ENCODE measurements around the gene DDR1. TPM values are rescaled to one million over a fixed set of nuclear protein-coding genes. Genes with fewer than 3 reads are reported as not detected.

DDR1 gene
- total RNA-seq, 1 experiment from 2014 or later, result 108 TPM

DNA sequence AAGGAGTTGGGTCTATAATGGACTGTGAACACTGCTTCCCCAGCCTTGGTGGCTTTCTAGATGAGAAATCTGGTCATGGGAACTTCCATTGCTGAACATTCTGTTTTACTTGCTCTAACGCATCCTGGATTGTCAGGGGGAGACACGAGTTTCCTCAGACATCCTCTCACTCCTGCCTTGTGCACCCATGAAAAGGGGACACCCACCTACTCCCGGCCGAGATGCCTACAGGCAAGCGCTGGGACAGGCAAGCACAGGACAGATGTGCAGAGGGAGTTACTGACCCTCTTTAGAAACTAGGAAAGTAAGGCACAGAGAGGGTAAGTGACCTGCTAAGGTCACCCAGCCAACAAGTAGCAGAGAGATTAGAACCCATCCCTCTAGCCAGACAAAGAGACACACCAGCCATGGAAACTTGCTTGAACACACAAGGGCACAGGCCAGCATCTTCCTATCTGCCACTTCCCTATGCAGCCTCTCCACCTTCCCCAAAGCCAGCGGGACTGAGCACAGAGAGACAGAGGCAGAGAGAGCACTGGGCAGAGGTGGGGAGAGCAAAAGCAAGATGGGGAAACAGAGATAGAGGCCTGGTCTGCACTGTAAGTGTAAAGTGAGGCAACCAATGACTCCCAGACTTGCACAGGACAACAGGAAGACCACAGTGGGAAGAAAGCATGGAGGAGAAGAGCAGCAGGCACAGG is 48.5 kb downstream of the DDR1 start:
- CTCF ChIA-PET, result no interaction called here
- intact Hi-C loops (cut with micrococcal nuclease), result loop anchor here (10.0 kb wide), 1 partner anchor 52 kb away; the partner anchor contains the start of gene MUC21

DNA sequence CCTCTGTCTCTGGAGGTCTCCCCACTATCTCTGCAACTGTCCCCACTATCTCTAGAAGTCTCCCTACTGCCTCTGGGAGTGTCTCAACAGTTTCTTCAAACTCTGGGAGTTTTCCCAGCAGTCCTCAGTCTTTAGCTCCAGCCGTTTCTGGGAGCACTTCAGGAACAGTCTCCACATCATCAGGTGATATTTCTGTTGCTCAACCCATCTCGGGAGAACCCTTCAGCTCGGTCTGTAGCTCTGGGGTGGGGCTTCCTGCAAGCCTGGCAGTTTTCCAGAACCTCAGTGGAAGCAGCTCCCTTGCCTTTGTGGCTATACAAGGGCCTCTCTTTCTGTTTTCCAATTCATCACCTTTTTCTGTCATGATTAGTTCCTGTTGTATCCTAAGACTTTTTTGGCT is 50.7 kb downstream of the DDR1 start:
- ChIA-PET POLR2A (ENCODE audit: unreplicated experiment) (no interaction called here), CTCF (no interaction called here)
- Histone ChIP-seq H3K36me3 (ENCODE audit: low read depth, low read length) (no peaks in the 10 kb centered on the region), H3K4me1 (ENCODE audit: insufficient read depth, low read length) (peaks cover 7% of the 10 kb centered on the region), H3K79me2 (ENCODE audit: low read length) (no peaks in the 10 kb centered on the region), H4K20me1 (ENCODE audit: low read length) (no peaks in the 10 kb centered on the region), H2AFZ (ENCODE audit: low read length) (no peak overlapping the region), H3K4me3 (ENCODE audit: low read length) (no peak overlapping the region), H3K27me3 (ENCODE audit: low read length) (no peaks in the 10 kb centered on the region), H3K9me2 (replicated peaks; ENCODE audit: low read length) (no peaks in the 10 kb centered on the region), H3K9ac (ENCODE audit: low read length) (no peak overlapping the region), H3K9me3 (ENCODE audit: low read length) (no peaks in the 10 kb centered on the region), H3F3A (ENCODE audit: low read length, unreplicated experiment) (no peaks in the 10 kb centered on the region), H3K27ac (ENCODE audit: low read length) (no peak overlapping the region), H3K4me2 (ENCODE audit: low read length) (no peak overlapping the region)
- intact Hi-C loops (cut with micrococcal nuclease), result loop anchor here (10.0 kb wide), 1 partner anchor 50 kb away; the partner anchor contains the start of gene MUC21
- DNase-seq (no peak), ATAC-seq (no peak)
- BruUV-seq (replicated peaks), result no TSS peak
- TF ChIP-seq, protein P1, sequence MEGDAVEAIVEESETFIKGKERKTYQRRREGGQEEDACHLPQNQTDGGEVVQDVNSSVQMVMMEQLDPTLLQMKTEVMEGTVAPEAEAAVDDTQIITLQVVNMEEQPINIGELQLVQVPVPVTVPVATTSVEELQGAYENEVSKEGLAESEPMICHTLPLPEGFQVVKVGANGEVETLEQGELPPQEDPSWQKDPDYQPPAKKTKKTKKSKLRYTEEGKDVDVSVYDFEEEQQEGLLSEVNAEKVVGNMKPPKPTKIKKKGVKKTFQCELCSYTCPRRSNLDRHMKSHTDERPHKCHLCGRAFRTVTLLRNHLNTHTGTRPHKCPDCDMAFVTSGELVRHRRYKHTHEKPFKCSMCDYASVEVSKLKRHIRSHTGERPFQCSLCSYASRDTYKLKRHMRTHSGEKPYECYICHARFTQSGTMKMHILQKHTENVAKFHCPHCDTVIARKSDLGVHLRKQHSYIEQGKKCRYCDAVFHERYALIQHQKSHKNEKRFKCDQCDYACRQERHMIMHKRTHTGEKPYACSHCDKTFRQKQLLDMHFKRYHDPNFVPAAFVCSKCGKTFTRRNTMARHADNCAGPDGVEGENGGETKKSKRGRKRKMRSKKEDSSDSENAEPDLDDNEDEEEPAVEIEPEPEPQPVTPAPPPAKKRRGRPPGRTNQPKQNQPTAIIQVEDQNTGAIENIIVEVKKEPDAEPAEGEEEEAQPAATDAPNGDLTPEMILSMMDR (conservative IDR thresholded peaks at IDR 0.05; ENCODE audit: low read depth, low read length), result no peak
- no peak for TF ChIP-seq EZH2 (IDR thresholded peaks at IDR 0.05; ENCODE audit: low read length, unreplicated experiment)
- no peak for TF ChIP-seq EZH2phosphoT487 (IDR thresholded peaks at IDR 0.05; ENCODE audit: borderline replicate concordance, low read length)

More for the DNA sequence above, 48.5 kb downstream of the DDR1 start:
- Histone ChIP-seq H4K20me1 (ENCODE audit: low read length) (no peaks in the 10 kb centered on the region), H2AFZ (ENCODE audit: low read length) (no peak overlapping the region), H3K36me3 (ENCODE audit: low read depth, low read length) (peaks cover 7% of the 10 kb centered on the region; the same call in 1 of the 2 replicates), H3K4me1 (ENCODE audit: insufficient read depth, low read length) (peaks cover 7% of the 10 kb centered on the region), H3K4me2 (ENCODE audit: low read length) (no peak overlapping the region), H3K9me2 (replicated peaks; ENCODE audit: low read length) (no peaks in the 10 kb centered on the region), H3K9me3 (ENCODE audit: low read length) (no peaks in the 10 kb centered on the region), H3F3A (ENCODE audit: low read length, unreplicated experiment) (no peaks in the 10 kb centered on the region), H3K4me3 (ENCODE audit: low read length) (no peak overlapping the region), H3K79me2 (ENCODE audit: low read length) (no peaks in the 10 kb centered on the region), H3K9ac (ENCODE audit: low read length) (no peak overlapping the region), H3K27me3 (ENCODE audit: low read length) (no peaks in the 10 kb centered on the region), H3K27ac (ENCODE audit: low read length) (no peak overlapping the region)
- TF ChIP-seq EZH2 (IDR thresholded peaks at IDR 0.05; ENCODE audit: low read length, unreplicated experiment) (no peak), EZH2phosphoT487 (IDR thresholded peaks at IDR 0.05; ENCODE audit: borderline replicate concordance, low read length) (no peak)
- TF ChIP-seq, protein P1 (conservative IDR thresholded peaks at IDR 0.05; ENCODE audit: low read depth, low read length), result no peak
- no TSS peak for BruUV-seq (replicated peaks)
- DNase-seq (no peak), ATAC-seq (no peak)
- POLR2A ChIA-PET (ENCODE audit: unreplicated experiment), result no interaction called here

DNA sequence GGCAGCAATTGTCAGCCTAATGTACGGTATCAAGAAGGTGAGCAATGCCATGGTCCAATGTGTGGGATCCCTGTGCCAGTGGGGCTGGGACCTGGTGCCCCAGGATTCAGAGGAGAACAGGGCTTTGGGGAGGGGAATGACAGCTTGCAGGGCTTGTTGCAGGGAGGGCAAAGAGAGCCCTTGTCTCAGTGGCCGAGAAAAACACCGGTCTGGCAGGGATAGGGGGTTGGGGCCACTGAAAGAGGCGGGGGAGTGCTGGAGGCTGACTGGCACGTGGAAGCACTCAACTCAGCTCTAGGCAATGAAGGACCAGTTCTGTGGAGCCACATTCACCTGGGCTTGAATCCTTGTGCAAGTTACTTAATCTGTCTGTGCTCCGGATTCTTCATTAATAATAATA is 52.9 kb downstream of the DDR1 start:
- Histone ChIP-seq H3K4me3 (ENCODE audit: low read length) (no peak overlapping the region), H3K27me3 (ENCODE audit: low read length) (no peaks in the 10 kb centered on the region), H3F3A (ENCODE audit: low read length, unreplicated experiment) (no peaks in the 10 kb centered on the region), H3K27ac (ENCODE audit: low read length) (no peak overlapping the region), H3K79me2 (ENCODE audit: low read length) (no peaks in the 10 kb centered on the region), H3K9me3 (ENCODE audit: low read length) (no peaks in the 10 kb centered on the region), H2AFZ (ENCODE audit: low read length) (no peak overlapping the region), H3K36me3 (ENCODE audit: low read depth, low read length) (no peaks in the 10 kb centered on the region), H3K9ac (ENCODE audit: low read length) (no peak overlapping the region), H3K9me2 (replicated peaks; ENCODE audit: low read length) (no peaks in the 10 kb centered on the region), H3K4me1 (ENCODE audit: insufficient read depth, low read length) (peaks cover 3% of the 10 kb centered on the region; the same call in 1 of the 2 replicates), H3K4me2 (ENCODE audit: low read length) (no peak overlapping the region), H4K20me1 (ENCODE audit: low read length) (no peaks in the 10 kb centered on the region)
- intact Hi-C loops (cut with micrococcal nuclease), result loop anchor here (10.0 kb wide), 1 partner anchor 48 kb away; the partner anchor contains the start of gene MUC21
- POLR2A ChIA-PET (ENCODE audit: unreplicated experiment), result interaction anchor here (0.6 kb wide), 1 partner anchor 142 kb away, joined by 4 read pairs; no protein-coding TSS in a partner anchor
- ATAC-seq (no peak), DNase-seq (no peak)
- BruUV-seq (replicated peaks), result no TSS peak
- TF ChIP-seq EZH2phosphoT487 (IDR thresholded peaks at IDR 0.05; ENCODE audit: borderline replicate concordance, low read length) (no peak), EZH2 (IDR thresholded peaks at IDR 0.05; ENCODE audit: low read length, unreplicated experiment) (no peak)
- TF ChIP-seq, protein P1 (conservative IDR thresholded peaks at IDR 0.05; ENCODE audit: low read depth, low read length), result no peak
- CTCF ChIA-PET, result no interaction called here

Data from PC-3 (cell line).